IPS-NIHi7 (cell line): ENCODE results near the gene WWC2.

Source experiments
- DNase-seq: peaks from one replicate; pipeline ENCODE4 v3.0.0; 2012; ENCODE audit warnings: mixed read lengths; ENCODE audit errors: extremely low spot score

WWC2 gene

DNA sequence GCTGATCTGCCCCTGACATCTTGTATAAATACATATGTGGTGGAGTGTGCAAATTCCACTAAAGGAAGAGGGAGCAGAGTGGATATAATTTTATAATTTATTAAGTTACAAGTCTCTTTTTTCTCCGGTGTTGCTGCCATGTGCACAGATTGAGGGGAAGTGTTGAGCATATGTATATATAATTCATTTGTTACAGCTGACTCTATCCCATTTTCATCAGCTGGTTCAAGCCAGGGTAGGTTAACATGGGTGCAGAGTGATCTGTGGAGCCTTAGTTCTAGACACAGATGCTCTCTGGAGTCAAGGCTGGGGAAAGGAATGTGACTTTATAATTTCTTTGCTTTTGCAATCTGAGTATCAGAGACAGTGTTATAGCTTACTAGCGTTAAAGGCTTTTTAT lies 103.5 kb downstream of the WWC2 start:
- DNase-seq: no peak

DNA sequence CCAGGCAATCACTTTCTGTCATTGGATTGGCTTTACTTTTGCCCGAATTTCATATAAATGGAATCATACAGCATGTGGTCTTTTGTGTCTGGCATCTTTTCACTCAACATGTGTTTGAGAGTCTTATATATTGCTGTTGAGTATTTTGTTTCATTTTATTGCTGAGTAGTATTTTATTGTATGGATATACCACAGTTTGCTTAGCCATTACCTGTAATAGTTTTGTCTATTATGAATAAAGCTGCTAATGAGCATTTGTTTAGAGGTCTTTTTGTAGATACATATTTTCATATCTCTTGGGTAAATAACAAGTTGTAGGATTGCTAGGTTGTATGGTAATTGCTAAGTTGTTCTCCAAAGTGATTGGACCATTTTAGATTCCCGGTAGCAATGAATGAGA lies 105.7 kb downstream of the WWC2 start:
- DNase-seq: no peak

DNA sequence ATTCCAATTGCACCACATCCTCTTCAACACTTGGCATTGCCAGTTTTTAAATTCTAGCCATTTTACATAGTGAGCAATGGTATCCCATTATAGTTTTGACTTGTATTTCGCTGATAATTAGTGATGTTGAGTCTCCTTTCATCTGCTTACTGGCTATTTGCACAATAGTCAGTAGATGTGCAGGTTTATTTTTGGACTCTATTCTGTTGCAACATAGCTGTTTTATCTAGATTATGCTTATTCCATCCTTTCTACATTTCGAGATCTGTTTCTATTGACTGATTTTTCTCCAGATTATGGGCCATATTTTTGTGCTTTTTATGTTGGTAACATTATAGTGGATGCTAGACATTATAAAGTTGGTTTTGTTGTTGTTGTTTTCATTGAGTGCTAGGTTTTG lies 106.1 kb downstream of the WWC2 start:
- DNase-seq: no peak

DNA sequence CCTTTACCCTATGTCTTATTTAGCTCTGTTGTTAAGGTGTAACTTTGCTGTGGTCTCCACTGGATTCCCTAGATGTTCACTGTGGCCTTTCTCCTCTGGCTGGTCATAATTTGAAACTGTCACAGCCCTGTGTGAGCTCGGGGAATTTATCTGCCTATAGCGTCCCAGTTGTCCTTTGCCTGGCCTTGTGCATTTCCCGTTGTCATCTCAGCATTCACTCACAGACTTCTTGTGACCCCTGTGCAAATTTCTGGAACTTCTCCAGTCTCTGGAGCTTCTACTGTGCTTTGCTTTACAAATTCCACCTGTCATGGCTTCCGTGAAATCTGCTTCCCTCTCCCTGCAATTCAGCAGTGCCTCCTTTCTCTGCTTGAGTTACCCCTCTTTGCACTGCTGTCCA lies 106.7 kb downstream of the WWC2 start:
- no peak for DNase-seq

DNA sequence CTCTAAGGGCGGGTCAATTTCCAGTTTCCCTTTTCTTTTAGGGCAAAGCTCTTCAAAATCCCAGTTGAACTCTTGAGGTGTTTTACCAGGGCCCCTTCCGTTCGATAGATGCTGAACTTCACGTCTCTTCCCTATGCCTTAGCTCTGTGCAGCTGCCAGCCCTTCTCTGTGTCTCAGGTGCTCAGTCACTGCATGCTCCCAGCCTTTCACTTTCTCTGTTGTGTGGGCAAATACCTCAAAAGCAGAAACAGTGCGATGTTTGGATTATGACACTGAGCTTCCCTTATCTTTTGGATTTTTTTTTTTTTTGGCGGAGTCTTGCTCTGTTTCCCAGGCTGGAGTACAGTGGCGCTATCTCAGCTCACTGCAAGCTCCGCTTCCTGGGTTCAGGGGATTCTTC lies 112.5 kb downstream of the WWC2 start:
- DNase-seq: no peak

DNA sequence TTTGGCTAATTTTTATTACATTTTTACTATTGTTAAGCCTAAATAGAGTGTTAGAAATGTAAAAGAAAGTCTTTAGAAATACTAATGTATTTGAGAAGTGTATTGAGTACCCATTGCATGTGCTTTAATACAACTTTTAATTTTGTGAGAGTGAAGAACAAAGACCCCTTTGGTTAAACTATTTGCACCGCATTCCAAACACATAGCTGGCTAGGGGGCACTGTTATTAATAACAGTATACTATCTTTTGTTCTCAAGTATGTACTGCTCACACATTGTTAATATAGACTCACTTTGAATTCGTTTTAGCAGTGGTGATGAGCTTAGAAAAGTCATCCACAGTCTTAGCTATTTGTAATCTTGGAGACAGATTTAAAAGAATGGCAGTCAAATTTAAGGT lies 114.9 kb downstream of the WWC2 start:
- no peak for DNase-seq

DNA sequence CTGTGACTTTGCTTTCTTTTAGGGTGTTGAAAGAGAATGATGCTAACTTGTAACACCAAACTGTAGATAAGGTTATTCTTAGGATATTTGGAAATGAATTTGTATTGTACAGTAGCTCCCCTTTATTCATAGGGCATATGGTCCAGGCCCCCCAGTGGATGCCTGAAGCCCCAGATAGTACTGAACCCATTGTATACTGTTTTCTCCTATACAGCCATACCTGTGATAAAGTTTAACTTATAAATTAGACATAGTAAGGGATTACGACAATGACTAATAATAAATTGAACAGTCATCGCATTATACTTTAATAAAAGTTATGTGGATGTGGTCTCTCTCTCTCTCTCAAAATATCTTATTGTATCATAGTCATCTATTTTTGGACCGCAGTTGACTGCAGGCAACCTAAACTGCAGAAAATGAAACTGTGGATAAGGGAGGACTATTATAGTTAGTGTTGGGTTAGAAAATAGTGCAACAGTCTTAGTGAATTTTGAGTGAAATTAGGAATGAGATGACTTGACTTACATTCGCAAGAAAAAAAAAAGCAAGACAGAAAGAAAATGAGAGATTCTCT lies 115.9 kb downstream of the WWC2 start:
- DNase-seq: no peak

DNA sequence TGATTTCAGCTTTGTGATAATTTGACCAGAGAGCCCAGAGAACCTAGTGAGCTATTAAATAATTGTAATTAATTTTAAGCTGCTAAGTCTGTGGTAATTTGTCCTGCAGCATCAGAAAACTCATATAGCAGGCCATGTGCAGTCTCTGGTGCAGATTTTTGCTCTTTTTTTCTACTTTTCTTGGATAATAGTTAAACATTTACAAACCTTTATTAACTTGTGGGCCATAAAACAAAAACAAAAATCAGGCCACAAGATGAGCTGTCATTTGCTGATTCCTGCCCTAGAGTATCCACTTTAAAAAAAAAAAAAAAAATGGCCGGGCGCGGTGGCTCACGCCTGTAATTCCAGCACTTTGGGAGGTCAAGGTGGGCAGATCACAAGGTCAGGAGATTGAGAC lies 121.2 kb downstream of the WWC2 start:
- no peak for DNase-seq

DNA sequence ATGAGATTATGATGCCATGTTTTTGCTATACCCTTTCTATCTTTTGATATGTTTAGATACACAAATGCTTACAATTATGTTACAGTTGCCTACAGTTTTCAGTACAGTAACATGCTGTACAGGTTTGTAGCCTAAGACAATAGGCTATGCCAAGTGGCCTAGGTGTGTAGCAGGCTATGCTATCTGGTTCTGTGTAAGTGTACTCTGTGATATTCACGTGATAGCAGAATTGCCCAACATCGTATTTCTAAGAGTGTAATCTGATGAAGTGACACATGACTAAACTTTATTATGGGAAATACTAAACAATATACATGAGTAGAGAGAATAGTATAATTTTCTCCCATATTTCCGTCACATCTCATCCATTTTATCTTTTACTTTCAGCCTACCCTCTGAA lies 124.0 kb downstream of the WWC2 start:
- DNase-seq: no peak

DNA sequence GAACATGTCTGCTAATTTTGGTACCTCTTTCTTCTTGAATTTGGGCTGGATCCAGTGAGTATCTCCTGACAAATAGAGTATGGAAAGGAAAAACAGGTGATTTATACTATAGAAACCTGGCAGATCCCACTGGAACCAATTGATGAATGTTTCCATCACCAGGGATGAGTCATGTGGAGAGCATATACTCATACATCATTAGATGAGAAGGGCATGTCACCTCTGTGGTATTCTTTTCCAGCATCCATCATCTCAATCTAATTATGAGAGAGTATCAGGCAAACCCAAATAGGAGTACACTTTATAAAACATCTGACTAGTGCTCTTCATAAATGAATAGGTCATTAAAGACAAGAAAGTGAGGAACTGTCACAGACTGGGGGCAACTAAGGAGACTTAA lies 130.3 kb downstream of the WWC2 start:
- DNase-seq: no peak

DNA sequence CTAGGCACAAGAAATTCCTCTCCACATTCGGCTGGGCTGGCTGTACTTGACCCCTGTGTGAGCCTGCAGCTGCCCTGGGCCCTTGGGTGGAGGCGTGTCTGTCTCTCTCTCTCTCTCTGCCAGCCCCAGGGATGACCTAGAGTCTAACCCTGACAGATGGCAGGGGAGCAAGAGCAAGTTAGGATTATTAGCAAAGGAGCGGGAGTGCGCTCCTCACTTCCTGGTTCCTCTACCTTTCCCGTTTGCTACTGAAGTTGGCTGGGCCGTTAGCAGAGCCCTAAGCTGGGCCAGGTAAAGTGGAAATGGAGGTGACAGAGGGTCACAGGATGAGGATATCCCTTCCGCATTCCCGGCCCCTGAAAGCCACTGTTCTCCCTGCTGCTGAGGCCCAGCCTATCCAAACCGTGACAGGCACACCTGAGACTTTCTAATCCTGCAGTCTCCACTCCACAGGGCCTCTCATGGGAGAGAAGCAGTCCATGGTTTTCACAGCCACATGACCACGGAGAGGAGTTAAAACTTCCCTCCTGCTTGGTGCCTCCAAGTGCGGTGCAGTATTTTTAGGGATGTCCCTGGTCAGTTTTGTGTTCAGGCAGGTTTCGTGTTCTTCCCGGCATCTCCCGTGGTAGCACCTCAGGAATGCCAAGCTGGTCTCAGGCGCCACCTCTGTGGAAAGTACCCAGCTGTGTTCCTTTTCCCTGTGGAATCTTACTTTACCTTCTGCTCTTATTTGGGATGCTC lies 141.7 kb downstream of the WWC2 start:
- peak; percentile 14 for DNase-seq

DNA sequence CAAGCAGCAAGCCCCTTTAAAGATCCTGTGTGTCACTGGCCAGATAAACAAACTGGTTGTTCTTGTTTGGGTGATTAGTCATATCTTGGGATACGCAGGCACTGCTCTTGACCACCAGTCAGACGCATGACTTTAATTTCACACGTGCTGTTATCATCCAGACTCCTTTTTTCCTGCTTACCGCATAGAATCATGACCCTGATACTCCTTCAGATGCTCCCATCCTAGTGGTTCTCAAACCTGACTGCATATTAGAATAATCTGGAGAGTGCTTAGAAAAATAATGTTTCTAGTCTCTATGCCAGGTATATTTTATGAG lies 142.2 kb downstream of the WWC2 start:
- peak; percentile 15 for DNase-seq

DNA sequence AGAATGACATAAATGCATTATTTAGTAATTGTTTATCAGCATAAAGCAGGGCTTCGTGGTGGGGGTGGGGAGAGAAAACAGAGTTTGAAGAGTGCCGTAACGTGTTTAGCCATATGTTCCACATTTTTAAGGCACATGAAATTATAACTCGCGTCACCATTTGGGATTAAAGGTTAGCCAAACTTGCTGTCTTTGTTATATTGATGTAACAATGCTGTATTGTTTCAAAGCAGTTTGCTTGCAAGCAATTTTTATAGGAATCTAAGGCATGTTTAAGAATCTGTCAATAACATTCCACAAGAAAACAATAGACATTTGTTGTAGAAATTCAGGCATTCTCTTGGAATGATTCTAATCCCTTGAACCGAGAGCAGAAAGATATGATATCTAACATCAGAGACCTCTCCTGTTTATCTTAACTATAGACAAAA lies 142.7 kb downstream of the WWC2 start:
- no peak for DNase-seq

DNA sequence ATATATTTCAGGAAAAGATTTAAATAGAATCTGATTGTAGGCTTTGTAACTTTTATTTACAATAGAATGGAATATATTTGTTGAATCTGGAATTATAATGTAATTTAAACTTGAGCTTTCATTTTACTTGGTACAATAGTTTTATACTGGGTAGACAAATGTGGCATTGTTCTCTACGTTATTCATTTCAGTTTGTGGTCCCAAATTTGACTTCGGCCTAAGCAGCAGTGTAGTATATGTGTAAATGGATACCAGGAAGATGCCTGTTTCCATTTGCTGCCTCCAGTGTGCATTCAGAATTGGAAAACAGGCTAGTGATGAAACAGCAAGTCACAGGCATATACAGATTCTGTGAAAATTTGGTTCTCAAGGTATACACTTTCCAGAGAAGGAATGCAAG lies 143.2 kb downstream of the WWC2 start:
- DNase-seq: no peak

DNA sequence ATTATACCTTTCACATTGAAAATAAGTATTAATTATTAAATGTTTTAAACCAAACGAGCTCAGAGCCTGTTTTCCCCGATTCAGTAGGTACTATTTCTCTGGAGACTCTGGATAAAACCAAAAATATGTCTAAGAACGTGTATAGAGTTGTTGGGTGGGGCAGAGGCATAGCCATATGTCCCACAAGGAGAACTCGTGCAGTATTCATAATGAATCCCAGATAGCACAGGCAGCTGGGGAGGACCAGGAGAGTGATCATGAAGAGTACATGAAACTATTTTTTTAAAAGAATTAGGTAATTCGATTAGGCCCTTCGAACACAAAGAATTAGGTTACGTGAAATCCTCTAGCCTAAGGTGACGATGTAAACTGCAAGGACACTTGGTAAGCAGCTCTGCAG lies 145.0 kb downstream of the WWC2 start:
- DNase-seq: no peak

DNA sequence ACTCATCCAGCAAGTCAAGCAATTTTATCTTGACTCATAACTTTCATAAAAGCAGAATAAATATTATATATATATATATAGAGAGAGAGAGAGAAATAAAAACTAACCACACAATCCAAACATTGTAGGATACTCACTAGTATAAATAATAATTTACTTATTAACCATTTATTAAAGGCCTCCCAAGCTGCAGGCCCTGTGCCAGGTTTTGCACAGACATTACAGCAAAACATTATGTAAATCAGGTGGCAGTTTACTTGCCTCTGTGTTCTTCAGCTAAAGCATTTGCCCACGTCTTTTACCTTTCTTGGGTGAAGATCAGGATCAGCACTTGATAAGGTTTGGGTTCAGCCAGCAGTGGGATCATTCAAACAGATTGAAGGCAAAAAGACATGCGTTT lies 145.4 kb downstream of the WWC2 start:
- DNase-seq: no peak

DNA sequence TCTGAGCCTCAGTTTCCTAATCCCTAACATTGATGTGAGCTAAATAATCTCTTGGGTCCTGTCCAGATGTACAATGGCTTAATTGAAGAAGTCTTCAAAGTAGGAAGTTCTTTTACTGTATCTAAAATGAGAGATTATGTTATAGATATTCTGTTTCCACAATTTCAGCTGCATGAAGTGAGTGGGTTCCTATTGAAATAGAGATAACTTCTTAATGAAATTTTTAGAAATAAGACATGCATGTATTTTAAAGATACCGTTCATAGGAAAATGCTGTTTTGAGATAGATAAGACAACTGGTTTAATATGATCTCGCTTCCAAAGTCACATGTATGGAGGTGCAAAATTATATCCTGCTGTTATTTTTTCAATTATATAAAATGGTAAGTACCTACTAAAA lies 149.1 kb downstream of the WWC2 start:
- DNase-seq: no peak

DNA sequence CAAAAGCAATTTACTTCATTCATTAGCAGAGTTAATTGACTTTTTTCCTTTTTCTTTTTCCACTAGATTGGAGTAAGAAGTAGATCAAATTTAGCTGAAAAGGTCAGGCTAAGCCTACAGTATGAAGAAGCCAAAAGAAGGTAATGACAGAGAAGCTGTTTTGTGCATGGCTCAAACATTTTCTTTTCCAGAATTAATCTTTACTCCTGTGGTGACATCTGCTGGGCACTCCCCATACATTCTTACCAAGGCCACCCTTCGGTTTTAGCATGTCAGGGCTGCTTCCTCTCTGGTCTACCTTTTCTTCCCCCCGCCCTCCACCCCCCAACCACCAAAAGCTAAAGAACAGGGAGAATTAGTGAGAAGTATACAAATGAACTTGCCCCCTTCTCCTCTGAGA lies 150.8 kb downstream of the WWC2 start:
- DNase-seq: peak; percentile 30

DNA sequence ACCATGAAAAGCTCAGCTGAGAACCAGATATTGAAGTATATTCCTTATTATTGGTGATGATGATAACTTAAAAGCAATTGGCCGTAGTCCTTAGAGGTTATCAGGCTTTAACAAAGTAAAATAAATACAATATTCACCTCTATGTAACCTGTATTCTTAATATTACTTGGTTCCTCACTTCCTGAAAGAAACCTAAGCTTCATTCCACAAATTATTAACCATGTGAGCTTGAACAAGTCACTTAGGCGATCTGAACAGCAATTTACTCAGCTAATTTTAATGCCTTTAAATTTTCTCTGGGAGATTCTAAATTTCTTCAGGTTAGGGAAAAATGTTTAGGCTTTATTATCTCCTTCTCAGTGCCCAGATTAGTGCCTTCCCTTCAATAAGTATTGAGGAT lies 151.8 kb downstream of the WWC2 start:
- DNase-seq: no peak

DNA sequence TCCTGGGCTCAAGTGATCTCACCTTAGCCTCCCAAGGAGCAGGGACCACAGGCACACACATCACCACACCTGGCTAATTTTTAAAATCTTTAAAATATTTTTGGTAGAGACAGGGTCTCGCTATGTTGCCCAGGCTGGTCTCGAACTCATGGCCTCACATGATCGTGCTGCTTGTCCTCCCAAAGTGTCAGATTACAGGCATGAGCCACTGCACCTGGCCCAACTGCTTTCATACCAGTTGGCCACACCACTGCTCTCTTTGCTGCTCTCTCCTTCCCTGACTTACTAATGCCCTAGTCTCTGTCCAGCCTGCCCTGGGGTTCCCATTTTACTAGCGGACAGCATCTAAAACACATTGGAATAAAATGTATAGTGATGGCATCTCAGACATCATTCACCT lies 153.9 kb downstream of the WWC2 start:
- no peak for DNase-seq

DNA sequence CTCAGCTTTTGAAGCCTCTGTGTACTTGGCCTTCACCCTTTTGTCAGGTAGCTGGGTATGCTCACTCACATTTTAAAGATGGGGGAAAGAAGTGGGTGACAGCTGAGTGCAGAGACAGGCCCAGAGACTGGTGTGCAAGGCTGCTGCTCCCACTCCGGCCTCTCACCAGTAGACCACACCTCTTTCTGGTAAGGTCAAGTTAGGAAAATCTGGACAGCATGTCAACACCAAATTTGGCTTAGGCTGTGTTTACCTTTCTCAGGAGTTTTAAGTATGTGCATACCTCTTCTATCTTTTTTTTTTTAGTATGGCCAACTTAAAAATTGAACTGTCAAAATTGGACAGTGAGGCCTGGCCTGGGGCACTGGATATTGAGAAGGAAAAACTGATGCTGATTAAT lies 154.4 kb downstream of the WWC2 start:
- DNase-seq: no peak

DNA sequence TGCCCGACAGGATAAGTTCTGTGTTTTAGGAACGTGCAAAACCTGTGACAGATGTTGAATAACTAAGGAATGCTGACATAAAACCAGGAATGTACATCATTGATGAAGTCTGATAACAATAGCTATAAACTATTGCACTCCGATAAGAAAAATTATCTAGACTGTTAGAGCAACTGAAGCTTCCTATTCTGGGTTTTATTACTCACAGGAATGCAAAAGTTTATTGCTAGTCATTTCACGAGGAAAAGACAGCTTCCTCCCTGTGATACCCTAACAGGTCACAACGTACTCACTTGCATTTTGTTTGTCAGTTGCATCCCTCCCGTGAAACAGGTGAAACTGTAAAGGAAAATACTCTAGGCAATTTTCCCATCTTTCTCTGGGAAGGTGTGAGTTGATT lies 155.1 kb downstream of the WWC2 start:
- no peak for DNase-seq

DNA sequence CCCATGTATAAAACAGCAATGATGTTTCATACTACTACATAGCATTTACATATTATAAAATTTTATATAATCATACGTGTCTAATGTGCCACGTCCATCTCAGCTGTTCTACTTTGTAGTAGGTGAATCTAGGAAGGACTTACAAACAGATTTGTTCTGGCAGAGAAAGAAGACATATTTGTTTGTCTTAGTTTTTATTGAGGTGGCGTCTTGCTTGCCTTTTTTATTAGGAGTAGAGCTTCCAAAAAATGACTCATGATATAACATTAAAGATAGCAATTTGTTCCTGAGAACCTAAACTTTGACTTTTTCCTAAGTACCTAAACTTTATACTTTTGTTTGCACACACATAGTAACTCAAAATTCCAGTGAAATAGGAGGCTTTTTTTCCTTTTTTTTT lies 156.4 kb downstream of the WWC2 start:
- DNase-seq: no peak

DNA sequence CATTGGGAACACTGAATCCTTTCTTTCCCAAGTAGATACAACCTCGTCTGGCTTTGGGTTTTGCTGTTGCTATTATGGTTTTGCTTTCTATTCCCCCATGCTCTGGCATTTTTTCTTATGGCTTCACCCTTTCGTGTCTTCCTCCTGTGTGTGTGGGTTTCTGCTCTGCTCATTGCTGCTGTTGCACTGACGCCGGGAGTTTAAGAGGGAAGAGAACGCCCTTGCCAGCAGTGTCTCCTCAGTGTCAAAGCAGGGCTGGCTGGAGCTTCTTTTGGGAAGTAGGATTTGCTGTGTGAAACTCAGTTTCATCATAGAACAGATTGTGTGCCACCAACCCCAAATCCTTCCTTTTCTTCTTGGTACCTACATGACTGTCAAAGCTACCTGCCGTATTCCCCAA lies 157.3 kb downstream of the WWC2 start:
- no peak for DNase-seq
